ENCODE measurements around the gene ATG16L2.

Gene ATG16L2

GRCh38 chr11:72768581-72768980 is 45.6 kb upstream of the ATG16L2 start:
- no peak for TF ChIP-seq CTCF (IDR thresholded peaks at IDR 0.05; ENCODE audit: poor library complexity, severe bottlenecking)
- H3K36me3 ChIP-seq (ENCODE audit: low read depth) = no peaks in the 10 kb centered on the region
- H3K4me1 ChIP-seq (ENCODE audit: insufficient read depth, poor library complexity, severe bottlenecking) = no peaks in the 10 kb centered on the region
- no peak overlapping the region for H3K27ac ChIP-seq (ENCODE audit: poor library complexity, severe bottlenecking)
- DNase-seq (ENCODE audit: low spot score) = no peak
- H3K9me3 ChIP-seq (ENCODE audit: severe bottlenecking) = no peaks in the 10 kb centered on the region
- no peak overlapping the region for H3K4me3 ChIP-seq (ENCODE audit: severe bottlenecking)
- no peaks in the 10 kb centered on the region for H3K27me3 ChIP-seq (ENCODE audit: insufficient read depth, poor library complexity, severe bottlenecking)
- no peak for ATAC-seq (ENCODE audit: low read depth)

- no peaks in the 10 kb centered on the region for H3K36me3 ChIP-seq (ENCODE audit: low read depth)
- no peaks in the 10 kb centered on the region for H3K27me3 ChIP-seq (ENCODE audit: insufficient read depth, poor library complexity, severe bottlenecking)
- no peak for DNase-seq (ENCODE audit: low spot score)
- H3K27ac ChIP-seq (ENCODE audit: poor library complexity, severe bottlenecking) = no peak overlapping the region
- ATAC-seq (ENCODE audit: low read depth) = no peak
- H3K9me3 ChIP-seq (ENCODE audit: severe bottlenecking) = no peaks in the 10 kb centered on the region
- no peak overlapping the region for H3K4me3 ChIP-seq (ENCODE audit: severe bottlenecking)
- no peak for TF ChIP-seq CTCF (IDR thresholded peaks at IDR 0.05; ENCODE audit: poor library complexity, severe bottlenecking)
- no peaks in the 10 kb centered on the region for H3K4me1 ChIP-seq (ENCODE audit: insufficient read depth, poor library complexity, severe bottlenecking)
Measured at GRCh38 chr11:72769680-72770079, 44.5 kb upstream of the ATG16L2 start.

GRCh38 chr11:72770799-72771198 is 43.4 kb upstream of the ATG16L2 start:
- Histone ChIP-seq H3K4me1 (ENCODE audit: insufficient read depth, poor library complexity, severe bottlenecking) (no peaks in the 10 kb centered on the region), H3K36me3 (ENCODE audit: low read depth) (no peaks in the 10 kb centered on the region), H3K27me3 (ENCODE audit: insufficient read depth, poor library complexity, severe bottlenecking) (no peaks in the 10 kb centered on the region), H3K9me3 (ENCODE audit: severe bottlenecking) (no peaks in the 10 kb centered on the region), H3K27ac (ENCODE audit: poor library complexity, severe bottlenecking) (no peak overlapping the region), H3K4me3 (ENCODE audit: severe bottlenecking) (no peak overlapping the region)
- ATAC-seq (ENCODE audit: low read depth) (no peak), DNase-seq (ENCODE audit: low spot score) (no peak)
- no peak for TF ChIP-seq CTCF (IDR thresholded peaks at IDR 0.05; ENCODE audit: poor library complexity, severe bottlenecking)

GRCh38 chr11:72771507-72771906 is 42.7 kb upstream of the ATG16L2 start:
- no peak overlapping the region for H3K27ac ChIP-seq (ENCODE audit: poor library complexity, severe bottlenecking)
- ATAC-seq (ENCODE audit: low read depth) (no peak), DNase-seq (ENCODE audit: low spot score) (no peak)

GRCh38 chr11:72772059-72772458 is 42.2 kb upstream of the ATG16L2 start:
- ATAC-seq (ENCODE audit: low read depth) = no peak

More at GRCh38 chr11:72771507-72771906, 42.7 kb upstream of the ATG16L2 start:
- Histone ChIP-seq H3K4me1 (ENCODE audit: insufficient read depth, poor library complexity, severe bottlenecking) (no peaks in the 10 kb centered on the region), H3K36me3 (ENCODE audit: low read depth) (no peaks in the 10 kb centered on the region), H3K4me3 (ENCODE audit: severe bottlenecking) (no peak overlapping the region), H3K9me3 (ENCODE audit: severe bottlenecking) (no peaks in the 10 kb centered on the region), H3K27me3 (ENCODE audit: insufficient read depth, poor library complexity, severe bottlenecking) (no peaks in the 10 kb centered on the region)
- no peak for TF ChIP-seq CTCF (IDR thresholded peaks at IDR 0.05; ENCODE audit: poor library complexity, severe bottlenecking)

More at GRCh38 chr11:72772059-72772458, 42.2 kb upstream of the ATG16L2 start:
- no peak overlapping the region for H3K4me3 ChIP-seq (ENCODE audit: severe bottlenecking)
- no peak for TF ChIP-seq CTCF (IDR thresholded peaks at IDR 0.05; ENCODE audit: poor library complexity, severe bottlenecking)
- no peaks in the 10 kb centered on the region for H3K9me3 ChIP-seq (ENCODE audit: severe bottlenecking)
- no peaks in the 10 kb centered on the region for H3K4me1 ChIP-seq (ENCODE audit: insufficient read depth, poor library complexity, severe bottlenecking)
- H3K27me3 ChIP-seq (ENCODE audit: insufficient read depth, poor library complexity, severe bottlenecking) = no peaks in the 10 kb centered on the region
- H3K36me3 ChIP-seq (ENCODE audit: low read depth) = no peaks in the 10 kb centered on the region
- H3K27ac ChIP-seq (ENCODE audit: poor library complexity, severe bottlenecking) = no peak overlapping the region
- DNase-seq (ENCODE audit: low spot score) = no peak

All from RWPE2 (cell line).